ENCODE results near the gene RANBP9. TPM values are rescaled to one million over a fixed set of nuclear protein-coding genes. Genes with fewer than 3 reads are reported as not detected.

RANBP9 gene
- total RNA-seq, 4 donors from 2014 or later: 26.2 to 49.5 (median 31.3) TPM

GRCh38 chr6:13635948-13636658 is 75.5 kb downstream of the RANBP9 start:
- H3K9me3 ChIP-seq: no peaks in the 10 kb centered on the region
- H3K27me3 ChIP-seq: no peaks in the 10 kb centered on the region
- H3K36me3 ChIP-seq: peaks cover 0 to 68% (median 0%) of the 10 kb centered on the region in 3 donors
- no peak overlapping the region for H3K4me3 ChIP-seq
- no peaks in the 10 kb centered on the region for H3K4me1 ChIP-seq
- DNase-seq: no peak
- TF ChIP-seq POLR2A (IDR thresholded peaks at IDR 0.05): no peak
- H3K27ac ChIP-seq: no peak overlapping the region

DNA sequence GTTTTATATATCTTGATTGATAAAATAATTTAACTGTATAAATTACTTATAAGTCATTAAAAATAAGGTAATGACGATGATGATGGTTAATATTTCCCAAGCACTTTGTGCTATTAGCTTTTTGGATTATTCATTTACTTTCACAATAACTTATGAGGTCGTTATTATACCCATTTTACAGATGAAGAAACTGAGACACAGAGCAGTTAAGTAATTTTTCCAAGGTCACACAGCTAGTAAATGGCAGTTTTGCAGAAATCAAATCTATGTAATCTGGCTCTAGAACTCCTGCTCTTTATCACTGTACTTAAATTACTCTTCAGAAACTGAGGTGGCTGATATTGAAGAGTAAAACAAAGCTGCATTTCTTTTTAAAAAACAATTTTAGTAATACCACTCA is 78.3 kb downstream of the RANBP9 start:
- Histone ChIP-seq H3K36me3 (peaks cover 0 to 69% (median 0%) of the 10 kb centered on the region in 3 donors), H3K27ac (no peak overlapping the region), H3K4me3 (no peak overlapping the region), H3K4me1 (no peaks in the 10 kb centered on the region), H3K9me3 (no peaks in the 10 kb centered on the region), H3K27me3 (no peaks in the 10 kb centered on the region)
- TF ChIP-seq, protein P1, sequence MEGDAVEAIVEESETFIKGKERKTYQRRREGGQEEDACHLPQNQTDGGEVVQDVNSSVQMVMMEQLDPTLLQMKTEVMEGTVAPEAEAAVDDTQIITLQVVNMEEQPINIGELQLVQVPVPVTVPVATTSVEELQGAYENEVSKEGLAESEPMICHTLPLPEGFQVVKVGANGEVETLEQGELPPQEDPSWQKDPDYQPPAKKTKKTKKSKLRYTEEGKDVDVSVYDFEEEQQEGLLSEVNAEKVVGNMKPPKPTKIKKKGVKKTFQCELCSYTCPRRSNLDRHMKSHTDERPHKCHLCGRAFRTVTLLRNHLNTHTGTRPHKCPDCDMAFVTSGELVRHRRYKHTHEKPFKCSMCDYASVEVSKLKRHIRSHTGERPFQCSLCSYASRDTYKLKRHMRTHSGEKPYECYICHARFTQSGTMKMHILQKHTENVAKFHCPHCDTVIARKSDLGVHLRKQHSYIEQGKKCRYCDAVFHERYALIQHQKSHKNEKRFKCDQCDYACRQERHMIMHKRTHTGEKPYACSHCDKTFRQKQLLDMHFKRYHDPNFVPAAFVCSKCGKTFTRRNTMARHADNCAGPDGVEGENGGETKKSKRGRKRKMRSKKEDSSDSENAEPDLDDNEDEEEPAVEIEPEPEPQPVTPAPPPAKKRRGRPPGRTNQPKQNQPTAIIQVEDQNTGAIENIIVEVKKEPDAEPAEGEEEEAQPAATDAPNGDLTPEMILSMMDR (IDR thresholded peaks at IDR 0.05): no peak
- TF ChIP-seq POLR2A (IDR thresholded peaks at IDR 0.05): no peak
- DNase-seq: no peak

DNA sequence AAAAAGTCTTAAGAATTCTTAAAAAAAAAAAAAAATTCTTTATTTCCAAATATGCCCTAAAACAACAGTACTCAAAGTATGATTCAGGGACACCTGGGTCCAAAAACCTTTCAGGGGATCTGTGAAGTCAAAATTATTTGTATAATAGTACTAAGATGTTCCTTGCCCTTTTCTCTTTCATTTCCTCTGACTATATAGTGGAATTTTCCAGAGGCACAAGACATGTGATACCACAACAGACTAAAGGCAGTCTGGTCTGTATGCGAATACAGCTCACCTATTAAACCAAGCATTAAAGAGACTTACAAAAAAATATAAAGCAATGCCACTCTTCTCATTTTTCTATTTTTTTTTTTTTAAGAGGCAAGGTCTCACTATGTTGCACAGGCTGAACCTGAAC is 81.1 kb downstream of the RANBP9 start:
- no peaks in the 10 kb centered on the region for H3K27me3 ChIP-seq
- no peaks in the 10 kb centered on the region for H3K4me1 ChIP-seq
- TF ChIP-seq POLR2A (IDR thresholded peaks at IDR 0.05): no peak
- TF ChIP-seq, protein P1 (IDR thresholded peaks at IDR 0.05): no peak
- DNase-seq: no peak
- H3K36me3 ChIP-seq: peaks cover 0 to 77% (median 0%) of the 10 kb centered on the region in 3 donors
- no peaks in the 10 kb centered on the region for H3K9me3 ChIP-seq
- no peak overlapping the region for H3K27ac ChIP-seq
- H3K4me3 ChIP-seq: no peak overlapping the region

GRCh38 chr6:13629459-13630116 is 82.0 kb downstream of the RANBP9 start:
- H3K4me1 ChIP-seq: no peaks in the 10 kb centered on the region
- TF ChIP-seq, protein P1 (IDR thresholded peaks at IDR 0.05): no peak
- TF ChIP-seq POLR2A (IDR thresholded peaks at IDR 0.05): no peak
- no peak overlapping the region for H3K27ac ChIP-seq
- H3K36me3 ChIP-seq: peaks cover 0 to 86% (median 0%) of the 10 kb centered on the region in 3 donors
- DNase-seq: no peak
- H3K4me3 ChIP-seq: no peak overlapping the region
- H3K27me3 ChIP-seq: no peaks in the 10 kb centered on the region
- H3K9me3 ChIP-seq: no peaks in the 10 kb centered on the region

DNA sequence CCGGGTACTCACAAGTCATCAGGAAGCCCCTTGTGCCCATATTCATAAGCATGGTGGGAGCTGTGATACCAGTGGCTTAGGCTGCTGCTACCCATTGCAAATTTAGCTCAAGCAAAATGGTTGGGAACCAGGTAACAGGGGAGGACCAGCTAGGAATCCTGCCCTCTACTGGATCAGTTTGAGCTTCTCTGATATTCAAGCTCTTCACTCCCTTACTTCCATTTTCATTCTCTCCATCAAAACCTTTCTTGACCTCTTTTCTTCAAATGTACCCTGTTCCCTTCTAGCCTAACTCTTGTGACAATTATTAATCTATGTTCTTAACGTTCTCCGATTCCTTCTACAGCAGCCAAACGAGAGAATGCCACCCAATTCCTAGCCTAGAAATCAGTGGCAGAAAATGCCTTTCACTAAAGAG is 86.8 kb downstream of the RANBP9 start:
- Histone ChIP-seq H3K36me3 (peaks cover 0 to 86% (median 0%) of the 10 kb centered on the region in 3 donors), H3K27me3 (no peaks in the 10 kb centered on the region), H3K4me1 (no peaks in the 10 kb centered on the region), H3K9me3 (no peaks in the 10 kb centered on the region), H3K4me3 (no peak overlapping the region), H3K27ac (no peak overlapping the region)
- DNase-seq: no peak
- no peak for TF ChIP-seq POLR2A (IDR thresholded peaks at IDR 0.05)
- TF ChIP-seq, protein P1 (IDR thresholded peaks at IDR 0.05): peak in 5 of 6 experiments; percentile 11 to 44 (median 40)

- peaks cover 0 to 50% (median 0%) of the 10 kb centered on the region in 3 donors for H3K36me3 ChIP-seq
- DNase-seq: no peak
- peaks cover 0 to 27% (median 6%) of the 10 kb centered on the region in 4 donors for H3K4me1 ChIP-seq
- H3K27me3 ChIP-seq: no peaks in the 10 kb centered on the region
- no peak overlapping the region for H3K27ac ChIP-seq
- H3K9me3 ChIP-seq: no peaks in the 10 kb centered on the region
- TF ChIP-seq POLR2A (IDR thresholded peaks at IDR 0.05): no peak
- TF ChIP-seq, protein P1 (IDR thresholded peaks at IDR 0.05): no peak
- no peak overlapping the region for H3K4me3 ChIP-seq
Observed at GRCh38 chr6:13617066-13617465, 94.6 kb downstream of the RANBP9 start.
